Measurements from ENCODE around the gene CTSK. TPM values are rescaled to one million over a fixed set of nuclear protein-coding genes. Genes with fewer than 3 reads are reported as not detected.
"Not testable (repeated sequence)": the region's sequence is repeated elsewhere in the genome, so short reads cannot be mapped to it uniquely, and the experiment has no call there.

Gene CTSK
- total RNA-seq, 1 experiment from 2014 or later = 3.5 TPM

DNA sequence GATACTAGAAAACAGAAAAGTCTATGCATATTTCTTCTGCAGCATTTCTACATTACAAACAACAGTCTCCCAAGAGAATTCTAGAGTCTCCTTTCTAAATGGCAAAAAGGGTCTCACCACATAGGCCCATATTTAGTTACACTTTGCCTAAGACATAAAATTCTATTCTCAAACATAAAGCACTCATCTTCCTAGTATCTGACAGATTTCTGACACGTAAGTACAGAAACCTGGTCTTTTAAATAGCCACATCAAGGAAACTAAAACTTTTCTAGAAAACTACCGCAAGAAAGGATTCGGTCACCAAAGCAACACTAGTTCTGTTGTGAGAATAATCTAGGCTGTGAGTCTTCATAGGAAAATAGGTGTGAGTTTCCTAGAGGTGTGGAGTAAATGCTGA is 33.6 kb upstream of the CTSK start (continued):
- no peak for TF ChIP-seq CTCF (IDR thresholded peaks at IDR 0.05 in 2 of 3, conservative IDR thresholded peaks at IDR 0.05 in 1 of 3; ENCODE audit: borderline replicate concordance in 1 of 3, insufficient read depth in 1 of 3, low read depth in 2 of 3, low read length in 2 of 3)

DNA sequence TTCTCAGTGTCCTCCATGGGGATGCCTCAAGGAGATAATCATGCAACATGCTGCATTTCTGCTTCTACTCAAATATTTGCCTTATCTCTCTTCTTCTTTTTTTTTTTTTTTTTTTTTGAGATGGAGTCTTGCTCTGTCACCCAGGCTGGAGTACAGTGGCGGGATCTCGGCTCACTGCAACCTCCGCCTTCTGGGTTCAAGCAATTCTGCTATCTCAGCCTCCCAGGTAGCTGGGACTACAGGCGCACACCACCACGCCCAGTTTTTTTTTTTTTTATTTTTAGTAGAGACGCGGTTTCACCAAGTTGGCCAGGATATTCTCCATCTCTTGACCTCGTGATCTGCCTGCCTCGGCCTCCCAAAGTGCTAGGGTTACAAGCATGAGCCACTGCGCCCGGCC is 32.8 kb upstream of the CTSK start:
- H3K4me1 ChIP-seq (ENCODE audit: control insufficient read depth in 1 of 2, insufficient read depth in 2 of 2, low read length in 2 of 2); H3K27ac ChIP-seq (ENCODE audit: low read depth, low read length); CTCF ChIA-PET; H3K9me3 ChIP-seq (ENCODE audit: control insufficient read depth in 1 of 2, insufficient read depth in 1 of 2, low read depth in 1 of 2, low read length in 2 of 2); POLR2A ChIA-PET; H2AFZ ChIP-seq (ENCODE audit: low read depth, low read length, poor library complexity, severe bottlenecking); BruUV-seq (replicated peaks); H3K9ac ChIP-seq (ENCODE audit: low read length); intact Hi-C loops (cut with micrococcal nuclease); H3K4me3 ChIP-seq (replicated peaks in 1 of 2; ENCODE audit: low read depth in 1 of 2, low read length in 2 of 2); H3K27me3 ChIP-seq (ENCODE audit: insufficient read depth, low read length); H4K20me1 ChIP-seq (ENCODE audit: insufficient read depth); H3K36me3 ChIP-seq (ENCODE audit: control insufficient read depth in 1 of 2, insufficient read depth in 2 of 2, low read length in 2 of 2); H3K9me2 ChIP-seq (ENCODE audit: insufficient read depth); H3K79me2 ChIP-seq (ENCODE audit: insufficient read depth, low read length); DNase-seq (ENCODE audit: low read depth, low spot score); RAD21 ChIA-PET (ENCODE audit: low non-redundant PET in 1 of 2, low total read pairs in 2 of 2, uncharacterized antibody in 2 of 2, unreplicated experiment in 2 of 2); ATAC-seq; H3K4me2 ChIP-seq (ENCODE audit: low read length): not testable (repeated sequence)

- ATAC-seq = no peak
- intact Hi-C loops (cut with micrococcal nuclease) = no loop called here
- H3K36me3 ChIP-seq (ENCODE audit: control insufficient read depth in 1 of 2, insufficient read depth in 2 of 2, low read length in 2 of 2) = peaks cover 11 to 23% of the 10 kb centered on the region in 2 experiments; a peak in 3 of 4 replicates
Observed at GRCh38 chr1:150836129-150836773, 28.2 kb upstream of the CTSK start.

More at GRCh38 chr1:150836129-150836773, 28.2 kb upstream of the CTSK start:
- Histone ChIP-seq H3K27me3 (ENCODE audit: insufficient read depth, low read length) (no peaks in the 10 kb centered on the region), H3K4me2 (ENCODE audit: low read length) (no peak overlapping the region), H3K79me2 (ENCODE audit: insufficient read depth, low read length) (no peaks in the 10 kb centered on the region), H4K20me1 (ENCODE audit: insufficient read depth) (no peaks in the 10 kb centered on the region), H3K4me3 (replicated peaks in 1 of 2; ENCODE audit: low read depth in 1 of 2, low read length in 2 of 2) (no peak overlapping the region), H3K27ac (ENCODE audit: low read depth, low read length) (no peak overlapping the region), H3K9me2 (ENCODE audit: insufficient read depth) (no peaks in the 10 kb centered on the region), H3K9ac (ENCODE audit: low read length) (no peak overlapping the region), H3K9me3 (ENCODE audit: control insufficient read depth in 1 of 2, insufficient read depth in 1 of 2, low read depth in 1 of 2, low read length in 2 of 2) (no peaks in the 10 kb centered on the region), H3K4me1 (ENCODE audit: control insufficient read depth in 1 of 2, insufficient read depth in 2 of 2, low read length in 2 of 2) (no peaks in the 10 kb centered on the region), H2AFZ (ENCODE audit: low read depth, low read length, poor library complexity, severe bottlenecking) (no peak overlapping the region)
- RAD21 ChIA-PET (ENCODE audit: low non-redundant PET in 1 of 2, low total read pairs in 2 of 2, uncharacterized antibody in 2 of 2, unreplicated experiment in 2 of 2) = no interaction called here
- no peak for DNase-seq (ENCODE audit: low read depth, low spot score)
- BruUV-seq (replicated peaks) = no TSS peak
- CTCF ChIA-PET = no interaction called here
- POLR2A ChIA-PET = no interaction called here
- TF ChIP-seq POLR2A (IDR thresholded peaks at IDR 0.05; ENCODE audit: borderline replicate concordance, extremely low read depth, insufficient read depth, insufficient read length) = no peak
- TF ChIP-seq SIN3A (IDR thresholded peaks at IDR 0.05; ENCODE audit: low read depth) = no peak
- no peak for TF ChIP-seq ELF1 (IDR thresholded peaks at IDR 0.05; ENCODE audit: borderline replicate concordance, low read depth)
- no peak for TF ChIP-seq CEBPB (IDR thresholded peaks at IDR 0.05; ENCODE audit: low read depth)
- TF ChIP-seq ZNF274 (IDR thresholded peaks at IDR 0.05; ENCODE audit: low read depth, low read length) = no peak
- TF ChIP-seq POLR2AphosphoS5 (IDR thresholded peaks at IDR 0.05; ENCODE audit: low read depth, low read length) = no peak
- TF ChIP-seq EZH2phosphoT487 (IDR thresholded peaks at IDR 0.05; ENCODE audit: borderline replicate concordance) = no peak
- TF ChIP-seq FOSL1 (IDR thresholded peaks at IDR 0.05; ENCODE audit: low read depth) = no peak
- no peak for TF ChIP-seq CTCF (IDR thresholded peaks at IDR 0.05 in 2 of 3, conservative IDR thresholded peaks at IDR 0.05 in 1 of 3; ENCODE audit: borderline replicate concordance in 1 of 3, insufficient read depth in 1 of 3, low read depth in 2 of 3, low read length in 2 of 3)
- no peak for TF ChIP-seq CBX3 (IDR thresholded peaks at IDR 0.05; ENCODE audit: low read depth)
